ENCODE measurements around the gene IFITM1. TPM values are rescaled to one million over a fixed set of nuclear protein-coding genes. Genes with fewer than 3 reads are reported as not detected.
"Not testable (repeated sequence)": the region's sequence is repeated elsewhere in the genome, so short reads cannot be mapped to it uniquely, and the experiment has no call there.

IFITM1 gene
- total and polyA plus RNA-seq, 8 donors = 7.0 to 224 (median 41.0) TPM

DNA sequence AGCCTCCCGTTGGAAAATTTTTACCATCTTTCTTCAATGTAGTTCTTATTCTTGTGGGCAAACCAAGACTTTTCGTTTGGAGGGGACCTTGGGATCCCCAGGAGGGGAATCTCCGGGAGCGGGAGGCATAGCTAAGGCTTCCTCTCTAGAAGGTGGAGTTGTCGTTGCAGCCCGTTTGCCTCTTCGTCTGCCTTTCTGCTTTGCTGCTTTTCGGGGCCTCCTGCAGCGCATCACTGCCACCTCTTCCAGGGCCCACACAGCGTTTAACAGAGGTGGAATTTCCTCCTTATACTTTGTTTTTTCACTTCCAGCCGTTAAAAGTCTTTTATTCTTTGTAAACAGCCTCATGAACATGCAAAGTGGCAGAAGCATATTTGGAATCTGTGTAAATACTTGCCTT is 10.3 kb downstream of the IFITM1 start:
- no peak for DNase-seq
- TF ChIP-seq EP300 (IDR thresholded peaks at IDR 0.05) (no peak), POLR2AphosphoS5 (IDR thresholded peaks at IDR 0.05) (no peak), CTCF (IDR thresholded peaks at IDR 0.05) (no peak), POLR2A (IDR thresholded peaks at IDR 0.05) (no peak)
- Histone ChIP-seq H3K4me1 (peaks cover 22 to 54% (median 38%) of the 10 kb centered on the region in 4 donors), H3K27me3 (no peaks in the 10 kb centered on the region), H3K4me3 (no peak overlapping the region), H3K9me3 (no peaks in the 10 kb centered on the region), H3K36me3 (no peaks in the 10 kb centered on the region), H3K27ac (peak overlapping the region in 4 of 5 donors; percentile 76 to 91 (median 90))
- WGBS, 5 donors = 54 to 79% (median 76%) methylated on average over 11 of the region's 11 CpGs
- intact Hi-C loops (cut with DNase I; ENCODE audit: low total_unique reads) = no loop called here

GRCh38 chr11:324593-325517 is 11.0 kb downstream of the IFITM1 start:
- H3K27me3 ChIP-seq, DNase-seq: not testable (repeated sequence)

DNA sequence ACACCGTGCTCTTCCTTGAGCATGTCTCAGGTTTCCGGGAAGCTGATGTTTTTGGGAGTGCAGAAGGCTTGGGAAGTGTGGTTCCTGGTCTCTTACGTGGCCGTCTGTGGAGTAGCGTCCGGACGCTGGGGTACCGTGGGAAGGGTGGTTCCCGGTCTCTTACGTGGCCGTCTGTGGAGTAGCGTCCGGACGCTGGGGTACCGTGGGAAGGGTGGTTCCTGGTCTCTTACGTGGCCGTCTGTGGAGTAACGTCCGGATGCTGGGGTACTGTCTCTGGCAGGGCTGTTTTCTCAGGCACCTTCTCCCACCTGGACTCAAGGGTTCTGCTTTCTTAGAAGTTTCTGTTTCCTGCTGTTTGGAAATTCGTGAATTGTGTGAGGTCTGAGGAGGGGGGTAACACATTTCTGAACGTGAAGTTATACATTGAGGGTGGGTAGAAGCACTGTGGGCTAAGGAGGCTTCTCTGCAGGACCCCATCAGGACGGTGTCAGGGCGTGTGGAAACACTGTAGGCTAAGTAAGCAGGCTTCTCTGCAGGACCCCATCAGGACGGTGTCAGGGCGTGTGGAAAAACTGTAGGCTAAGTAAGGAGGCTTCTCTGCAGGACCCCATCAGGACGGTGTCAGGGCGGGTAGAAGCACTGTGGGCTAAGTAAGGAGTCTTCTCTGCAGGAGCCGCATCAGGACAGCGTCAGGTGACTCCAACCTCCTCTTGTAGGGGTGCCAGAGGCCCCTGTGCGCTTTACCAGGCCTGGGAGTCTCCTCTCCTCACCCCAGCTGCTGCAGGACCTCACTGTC is 12.2 kb downstream of the IFITM1 start:
- H3K4me3 ChIP-seq = peak overlapping the region in 1 of 4 donors; percentile 12
- no peaks in the 10 kb centered on the region for H3K36me3 ChIP-seq
- H3K27ac ChIP-seq = peak overlapping the region; percentile 86 to 91 (median 90)
- H3K9me3 ChIP-seq = no peaks in the 10 kb centered on the region
- 84 to 90% (median 86%) methylated on average over 30 of the region's 30 CpGs for WGBS, 5 donors
- TF ChIP-seq POLR2A (IDR thresholded peaks at IDR 0.05) (no peak), POLR2AphosphoS5 (IDR thresholded peaks at IDR 0.05) (no peak), EP300 (IDR thresholded peaks at IDR 0.05) (no peak), CTCF (IDR thresholded peaks at IDR 0.05) (no peak)
- no peaks in the 10 kb centered on the region for H3K27me3 ChIP-seq
- DNase-seq = no peak
- peaks cover 26 to 59% (median 38%) of the 10 kb centered on the region in 4 donors for H3K4me1 ChIP-seq
- intact Hi-C loops (cut with DNase I; ENCODE audit: low total_unique reads) = no loop called here

More at GRCh38 chr11:324593-325517, 11.0 kb downstream of the IFITM1 start:
- WGBS, 5 donors = 48 to 60% (median 57%) methylated on average over 26 to 30 of the region's 34 CpGs
- H3K36me3 ChIP-seq; H3K9me3 ChIP-seq; H3K4me3 ChIP-seq; intact Hi-C loops (cut with DNase I; ENCODE audit: low total_unique reads): not testable (repeated sequence)
- peak overlapping the region; percentile 35 to 91 (median 90) for H3K27ac ChIP-seq
- peaks cover 22 to 59% (median 38%) of the 10 kb centered on the region in 4 donors for H3K4me1 ChIP-seq

DNA sequence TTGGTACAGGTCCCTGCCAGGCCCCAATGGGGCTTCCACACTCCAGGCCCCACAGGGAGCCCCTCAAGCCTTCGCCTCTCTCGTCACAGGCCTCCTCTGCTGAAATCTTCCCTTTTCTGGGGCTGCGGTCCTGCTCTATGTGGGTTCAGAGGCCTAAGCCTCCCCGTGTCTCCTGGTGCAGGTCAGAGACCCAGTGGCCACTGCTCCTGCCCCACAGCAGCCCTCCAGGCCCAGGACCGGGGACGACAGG is 12.7 kb downstream of the IFITM1 start:
- TF ChIP-seq CTCF (IDR thresholded peaks at IDR 0.05) (no peak), EP300 (IDR thresholded peaks at IDR 0.05) (no peak), POLR2A (IDR thresholded peaks at IDR 0.05) (no peak), POLR2AphosphoS5 (IDR thresholded peaks at IDR 0.05) (no peak)
- Histone ChIP-seq H3K27ac (peak overlapping the region; percentile 86 to 91 (median 90)), H3K4me3 (peak overlapping the region in 1 of 4 donors; percentile 12), H3K4me1 (peaks cover 26 to 59% (median 38%) of the 10 kb centered on the region in 4 donors), H3K27me3 (no peaks in the 10 kb centered on the region), H3K9me3 (no peaks in the 10 kb centered on the region), H3K36me3 (no peaks in the 10 kb centered on the region)
- WGBS, 5 donors = 61 to 85% (median 72%) methylated on average over 6 of the region's 6 CpGs
- intact Hi-C loops (cut with DNase I; ENCODE audit: low total_unique reads) = no loop called here
- DNase-seq = no peak

Data from stomach (tissue), 9 donors.